WTC11 (cell line): ENCODE measurements around the gene KCND3. TPM values are rescaled to one million over a fixed set of nuclear protein-coding genes. Genes with fewer than 3 reads are reported as not detected.

Experiments
- ATAC-seq: fragments of 200-7000 bp; cut with Tn5 transposase; 2 replicates; pipeline ENCODE4 v1.10.0; 2021; ENCODE audit warnings: mild to moderate bottlenecking, moderate library complexity
- CTCF ChIA-PET: fragments of 300-600 bp; sonication (Branson Sonifier 250); formaldehyde crosslinking; loops from one replicate; lab custom pipeline; 2021; ENCODE audit warnings: antibody characterized with exemption; lab: Charles Lee
- POLR2A ChIA-PET: fragments of 350-600 bp; sonication (Branson Sonifier 250); formaldehyde crosslinking; loops from one replicate; lab custom pipeline; 2021; ENCODE audit warnings: antibody characterized with exemption; lab: Charles Lee
- DNase-seq: peaks from one replicate; pipeline ENCODE4 v3.0.0; 2021; ENCODE audit warnings: low spot score
- H3K27ac Mint-ChIP-seq: 2 replicates; pipeline ENCODE4 v1.8.0; 2021; ENCODE audit warnings: mixed read lengths
- H3K27me3 Mint-ChIP-seq: 2 replicates; pipeline ENCODE4 v1.8.0; 2021; ENCODE audit warnings: low read depth, mild to moderate bottlenecking, moderate library complexity, mixed read lengths
- H3K36me3 Mint-ChIP-seq: 2 replicates; pipeline ENCODE4 v1.8.0; 2021; ENCODE audit warnings: mixed read lengths
- H3K4me1 Mint-ChIP-seq: 2 replicates; pipeline ENCODE4 v1.8.0; 2022; ENCODE audit warnings: mixed read lengths
- H3K4me3 Mint-ChIP-seq: 2 replicates; pipeline ENCODE4 v1.8.0; 2021; ENCODE audit warnings: mild to moderate bottlenecking, moderate library complexity, mixed read lengths
- H3K9me3 Mint-ChIP-seq: 2 replicates; pipeline ENCODE4 v1.8.0; 2021; ENCODE audit warnings: mixed read lengths
- AR ChIP-seq: fragments of 250-450 bp; sonication (Bioruptor Pico); IDR thresholded peaks from 2 replicates; pipeline ENCODE4 v1.9.0; 2021; ENCODE audit warnings: mild to moderate bottlenecking
- ATF6 ChIP-seq: sonication (generic); formaldehyde crosslinking; IDR thresholded peaks from 2 replicates; pipeline ENCODE4 v1.8.1; 2023; ENCODE audit warnings: mild to moderate bottlenecking, missing genetic modification reagents
- E2F4 ChIP-seq: sonication (generic); formaldehyde crosslinking; IDR thresholded peaks from 2 replicates; pipeline ENCODE4 v1.8.1; 2022; ENCODE audit warnings: low read depth, mild to moderate bottlenecking, moderate library complexity, missing genetic modification reagents, borderline replicate concordance
- FOXP4 ChIP-seq: sonication (generic); formaldehyde crosslinking; IDR thresholded peaks from 2 replicates; pipeline ENCODE4 v1.8.0; 2022; ENCODE audit warnings: mild to moderate bottlenecking, missing genetic modification reagents
- MYBL2 ChIP-seq: sonication (generic); formaldehyde crosslinking; IDR thresholded peaks from 2 replicates; pipeline ENCODE4 v1.8.1; 2023; ENCODE audit warnings: mild to moderate bottlenecking, moderate library complexity, missing genetic modification reagents
- PRDM15 ChIP-seq: sonication (generic); formaldehyde crosslinking; IDR thresholded peaks from 2 replicates; pipeline ENCODE4 v1.8.0; 2022; ENCODE audit warnings: missing genetic modification reagents
- TEAD1 ChIP-seq: sonication (generic); formaldehyde crosslinking; IDR thresholded peaks from 2 replicates; pipeline ENCODE4 v1.8.0; 2022; ENCODE audit warnings: mild to moderate bottlenecking, missing genetic modification reagents
- ZNF121 ChIP-seq: sonication (generic); formaldehyde crosslinking; IDR thresholded peaks from 2 replicates; pipeline ENCODE4 v1.8.0; 2023; ENCODE audit warnings: missing genetic modification reagents
- ZNF232 ChIP-seq: sonication (generic); formaldehyde crosslinking; IDR thresholded peaks from 2 replicates; pipeline ENCODE4 v1.8.0; 2022; ENCODE audit warnings: mild to moderate bottlenecking, missing genetic modification reagents
- total RNA-seq: library from RNA; stranded (reverse); gene quantifications from 3 replicates; pipeline ENCODE4 v1.2.3, GENCODE V29; 2021

Gene KCND3
- total RNA-seq, 1 experiment from 2014 or later, result 0.35 TPM

- peaks cover 39% of the 10 kb centered on the region for H3K4me1 Mint-ChIP-seq
- H3K36me3 Mint-ChIP-seq, result no peaks in the 10 kb centered on the region
- H3K27me3 Mint-ChIP-seq, result peaks cover 29% of the 10 kb centered on the region
- no peak for TF ChIP-seq ZNF121 (CRISPR knock-in tag)
- POLR2A ChIA-PET, result no interaction called here
- CTCF ChIA-PET, result interaction anchor here (0.6 kb wide), 1 partner anchor 178 kb away, joined by 3 read pairs; no protein-coding TSS in a partner anchor
- no peak overlapping the region for H3K27ac Mint-ChIP-seq
- no peak for ATAC-seq
- H3K4me3 Mint-ChIP-seq, result no peak overlapping the region
- DNase-seq, result no peak
- H3K9me3 Mint-ChIP-seq, result no peaks in the 10 kb centered on the region; the same call in 1 of the 2 replicates
These were observed 82.1 kb downstream of the KCND3 start for GRCh38 chr1:111907321-111907720.

- Mint-ChIP-seq H3K4me1 (peaks cover 39% of the 10 kb centered on the region), H3K36me3 (no peaks in the 10 kb centered on the region), H3K9me3 (no peaks in the 10 kb centered on the region; the same call in 1 of the 2 replicates), H3K27ac (no peak overlapping the region), H3K27me3 (peaks cover 31% of the 10 kb centered on the region), H3K4me3 (no peak overlapping the region)
- ATAC-seq (no peak), DNase-seq (no peak)
- CTCF ChIA-PET, result no interaction called here
- no peak for TF ChIP-seq MYBL2 (CRISPR knock-in tag)
- no peak for TF ChIP-seq E2F4 (CRISPR knock-in tag)
- POLR2A ChIA-PET, result no interaction called here
These were observed 82.7 kb downstream of the KCND3 start for GRCh38 chr1:111906816-111907215.

GRCh38 chr1:111906111-111906510 is 83.4 kb downstream of the KCND3 start:
- Mint-ChIP-seq H3K27me3 (peaks cover 31% of the 10 kb centered on the region), H3K27ac (no peak overlapping the region), H3K9me3 (no peaks in the 10 kb centered on the region; the same call in 1 of the 2 replicates), H3K4me1 (peaks cover 43% of the 10 kb centered on the region), H3K4me3 (no peak overlapping the region), H3K36me3 (no peaks in the 10 kb centered on the region)
- ATAC-seq (no peak), DNase-seq (no peak)
- POLR2A ChIA-PET, result no interaction called here
- CTCF ChIA-PET, result no interaction called here
- TF ChIP-seq PRDM15 (CRISPR knock-in tag) (no peak), TEAD1 (CRISPR knock-in tag) (no peak), ZNF232 (CRISPR knock-in tag) (no peak), ATF6 (no peak), AR (CRISPR knock-in tag) (no peak), FOXP4 (CRISPR knock-in tag) (no peak)
